GM21360 (cell line): ENCODE measurements around the gene CRACR2A.

Experiments used
- ATAC-seq: cut with Tn5 transposase; IDR thresholded peaks from one replicate; pipeline ENCODE4 v1.9.1; 2021; ENCODE audit warnings: mild to moderate bottlenecking, moderate library complexity; ENCODE audit not compliant: unreplicated experiment

The CRACR2A gene

DNA sequence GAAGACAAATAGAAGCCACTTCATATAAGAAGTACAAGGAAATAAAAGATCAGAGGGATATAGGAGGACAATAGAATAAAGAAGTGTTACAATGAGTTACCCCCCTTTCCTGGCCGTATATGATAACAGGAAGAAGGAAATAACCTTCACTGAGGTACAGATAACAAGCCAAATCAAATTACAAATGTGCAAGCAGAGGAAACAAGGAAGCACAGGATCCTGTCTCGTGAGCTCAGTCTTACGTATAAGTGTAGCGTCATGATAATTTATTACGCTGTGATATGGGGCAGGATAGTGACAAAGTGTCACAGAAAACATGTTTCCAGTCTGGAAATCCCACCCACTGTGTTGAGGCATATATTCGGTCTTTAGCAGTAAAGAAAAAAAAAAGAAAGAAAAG lies 26.5 kb downstream of the CRACR2A start:
- no peak for ATAC-seq

DNA sequence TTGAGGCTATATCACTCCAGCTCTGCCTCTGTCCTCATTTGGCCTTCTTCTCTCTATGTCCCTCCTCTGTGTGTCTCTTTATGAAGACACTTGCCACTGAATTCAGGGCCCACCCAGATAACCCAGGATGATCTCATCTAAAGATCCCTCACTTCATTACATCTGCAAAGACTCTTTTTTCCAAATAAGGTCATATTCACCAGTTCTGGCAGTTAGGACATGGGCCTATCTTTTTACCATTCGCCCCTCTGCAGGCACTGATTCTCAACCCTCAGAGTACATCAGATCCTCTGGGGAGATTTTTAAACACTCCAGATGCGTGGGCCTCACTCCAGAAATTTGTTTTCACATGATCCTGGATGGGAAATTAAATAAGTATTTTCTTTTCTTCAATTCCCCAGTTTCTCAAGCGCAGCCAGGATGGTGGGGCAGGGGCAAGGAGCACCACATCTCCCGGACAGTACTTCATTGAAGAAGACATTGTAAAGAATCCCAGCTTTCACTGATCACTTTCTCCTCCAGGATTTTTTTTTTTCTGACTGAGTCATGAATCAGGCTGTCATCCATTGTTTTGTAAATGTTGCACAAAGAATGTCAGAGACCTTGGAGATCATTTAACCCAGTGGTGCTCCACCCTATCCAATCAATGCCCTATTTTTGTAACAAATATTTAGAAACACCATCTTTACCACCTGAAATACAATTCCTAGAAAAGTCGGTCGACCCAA lies 27.4 kb downstream of the CRACR2A start:
- no peak for ATAC-seq

DNA sequence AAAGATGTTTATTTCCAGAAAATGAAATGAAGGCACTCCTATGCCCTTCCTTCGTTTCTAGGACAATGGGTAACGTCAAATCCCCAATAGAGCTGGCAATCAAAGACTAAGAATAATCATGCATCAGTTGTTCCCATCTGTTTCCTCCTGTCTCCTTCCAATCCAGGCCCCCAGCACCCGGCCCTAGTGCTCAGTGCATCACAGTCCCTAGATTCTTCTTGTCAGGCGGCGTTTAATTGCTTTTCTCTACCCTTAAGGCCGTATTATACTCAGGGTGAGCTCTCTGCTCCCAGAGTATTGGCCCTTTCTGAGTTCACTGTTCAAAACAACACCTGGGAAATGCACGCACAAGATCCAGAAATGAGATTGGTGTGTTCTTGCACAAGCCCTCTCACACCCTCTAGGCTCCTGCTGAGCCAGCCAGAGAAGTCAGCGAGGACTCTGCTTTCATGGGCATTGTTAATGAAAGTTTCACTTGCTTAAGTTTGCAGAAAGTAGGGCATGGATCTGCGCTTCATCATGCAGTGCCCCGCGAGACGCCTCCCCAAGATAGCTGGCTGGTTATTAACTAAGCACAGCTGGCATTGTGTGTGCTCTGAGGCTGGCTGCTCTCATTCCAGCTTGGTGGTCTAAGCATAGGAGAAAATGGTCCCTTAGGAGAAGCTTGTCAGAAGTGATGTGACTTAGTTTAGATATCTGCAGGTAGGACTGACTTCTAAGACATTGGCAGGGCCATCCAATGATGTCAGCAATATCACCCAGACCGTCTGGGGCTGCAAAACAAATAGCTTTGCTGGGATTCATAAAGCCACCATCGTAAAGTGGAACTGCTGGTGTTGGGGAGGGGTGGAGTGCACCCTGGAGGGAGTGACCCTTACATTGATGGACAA lies 28.7 kb downstream of the CRACR2A start:
- ATAC-seq, result no peak

DNA sequence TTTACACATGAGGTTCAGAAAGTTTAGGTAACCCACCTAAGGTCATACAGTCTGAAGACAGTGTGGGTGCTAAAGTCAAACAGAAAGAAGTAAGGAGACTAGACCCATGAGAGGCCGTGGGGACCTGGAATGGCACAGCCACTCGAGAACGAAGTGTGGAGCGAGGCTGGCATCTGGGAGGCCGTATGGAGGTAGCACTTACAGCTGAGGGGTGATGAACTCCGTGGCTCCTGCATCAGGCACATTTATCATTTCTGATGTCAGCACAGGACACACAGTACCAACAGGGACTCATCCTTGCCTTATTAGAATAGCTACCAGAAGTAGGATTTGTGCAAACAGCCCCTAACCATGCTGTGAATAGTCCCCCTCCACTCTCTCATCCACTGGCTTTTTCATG lies 30.5 kb downstream of the CRACR2A start:
- no peak for ATAC-seq

DNA sequence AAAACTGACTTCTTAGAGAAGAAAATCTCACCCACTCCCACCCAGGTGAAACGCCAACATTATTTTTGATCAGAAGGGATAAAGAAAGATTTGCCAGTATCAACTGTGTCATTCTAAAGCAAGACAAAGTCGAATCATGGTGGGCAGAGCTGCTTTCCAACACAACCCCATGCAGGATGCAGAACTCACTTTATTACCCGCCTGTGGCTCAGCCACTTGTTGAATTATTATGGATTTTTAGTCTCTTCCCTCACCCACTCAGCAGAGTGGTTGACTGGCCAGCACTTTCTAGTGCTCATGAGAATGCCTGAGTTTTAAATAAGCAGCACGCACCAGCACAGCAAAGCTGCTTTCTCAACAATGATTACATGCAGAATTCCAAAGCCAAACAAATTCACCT lies 32.1 kb downstream of the CRACR2A start:
- no peak for ATAC-seq

DNA sequence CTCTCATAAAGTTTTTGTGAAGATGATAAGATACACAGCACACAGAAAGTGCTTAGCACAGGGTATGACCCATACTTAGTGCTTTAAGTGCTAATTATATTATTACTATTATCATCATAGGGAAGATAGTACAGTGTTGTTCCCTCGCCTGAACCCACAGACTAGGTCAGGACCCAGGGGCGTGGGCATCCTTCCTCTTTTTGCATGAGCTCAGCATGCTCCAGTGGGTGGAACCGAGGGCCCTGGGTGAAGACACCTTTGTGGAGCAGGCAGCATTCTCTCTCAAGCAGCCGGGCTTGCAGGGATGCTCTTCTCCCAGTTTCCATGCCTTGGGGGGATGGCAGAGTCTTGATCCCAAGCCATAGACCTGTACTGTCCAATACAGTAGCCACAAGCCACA lies 34.8 kb downstream of the CRACR2A start:
- ATAC-seq, result no peak

DNA sequence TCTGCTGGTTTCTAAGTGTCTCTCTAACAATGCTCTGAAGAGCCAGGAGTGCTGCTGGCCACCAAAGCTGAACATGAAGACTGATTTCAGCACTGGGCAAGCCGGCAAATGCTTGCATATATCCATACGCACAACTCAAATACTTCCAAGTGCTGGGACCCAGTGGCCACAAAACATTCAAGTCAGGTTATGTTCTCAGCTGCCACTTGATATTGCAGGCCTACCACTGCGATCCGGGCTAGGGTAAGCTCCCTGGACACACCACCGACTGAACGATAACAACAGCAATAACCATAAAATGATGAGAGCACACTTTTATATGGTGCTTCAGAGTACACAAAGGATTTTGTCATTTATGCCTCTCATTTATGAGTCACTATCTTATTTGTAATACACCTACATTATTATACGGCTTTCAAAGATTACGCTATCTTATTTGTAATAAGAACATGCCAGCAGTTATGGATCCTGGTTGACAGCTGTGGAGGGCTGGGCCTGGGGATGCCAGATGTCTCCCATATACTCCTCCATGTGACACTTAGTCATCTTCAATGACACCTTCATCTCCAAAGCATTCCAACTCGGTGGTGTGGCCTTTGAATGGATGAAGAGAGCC lies 35.5 kb downstream of the CRACR2A start:
- ATAC-seq, result no peak

DNA sequence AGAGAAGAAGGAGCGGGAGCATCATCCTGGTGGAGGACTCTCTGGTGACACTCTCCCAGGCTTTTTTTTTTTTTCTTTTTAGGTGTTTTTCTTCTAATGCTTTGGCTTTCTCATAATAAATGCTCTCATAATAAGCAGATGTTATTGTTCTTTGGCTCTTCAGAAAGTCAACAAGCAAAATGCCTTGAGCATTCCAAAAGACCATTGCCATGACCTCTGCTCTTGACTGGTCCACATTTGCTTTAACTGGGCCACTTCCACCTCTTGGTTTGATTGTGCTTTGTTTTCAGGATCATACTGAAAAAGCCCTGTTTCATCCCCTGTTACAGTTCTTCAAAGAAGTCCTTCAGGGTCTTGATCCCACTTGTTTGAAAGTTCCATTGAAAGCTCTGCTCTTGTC lies 36.9 kb downstream of the CRACR2A start:
- ATAC-seq, result no peak

DNA sequence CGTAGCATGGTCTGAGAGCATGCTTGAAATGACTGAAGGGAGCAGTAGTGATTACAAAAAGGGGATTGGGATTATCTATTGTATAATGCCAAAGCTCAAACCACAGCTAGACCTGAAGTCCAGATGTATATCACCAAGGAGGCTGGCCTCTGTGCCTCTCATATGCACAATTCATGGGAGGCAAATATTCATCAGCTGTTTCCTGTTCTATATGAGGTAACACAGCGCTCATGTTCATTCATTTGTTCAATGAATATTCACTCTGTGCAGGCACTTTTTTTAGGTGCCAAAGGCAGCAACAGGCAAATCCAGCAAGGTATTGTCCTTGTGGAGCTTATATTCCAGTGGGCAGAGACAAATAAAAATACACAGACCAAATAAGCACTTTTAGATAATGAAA lies 39.0 kb downstream of the CRACR2A start:
- ATAC-seq, result no peak

DNA sequence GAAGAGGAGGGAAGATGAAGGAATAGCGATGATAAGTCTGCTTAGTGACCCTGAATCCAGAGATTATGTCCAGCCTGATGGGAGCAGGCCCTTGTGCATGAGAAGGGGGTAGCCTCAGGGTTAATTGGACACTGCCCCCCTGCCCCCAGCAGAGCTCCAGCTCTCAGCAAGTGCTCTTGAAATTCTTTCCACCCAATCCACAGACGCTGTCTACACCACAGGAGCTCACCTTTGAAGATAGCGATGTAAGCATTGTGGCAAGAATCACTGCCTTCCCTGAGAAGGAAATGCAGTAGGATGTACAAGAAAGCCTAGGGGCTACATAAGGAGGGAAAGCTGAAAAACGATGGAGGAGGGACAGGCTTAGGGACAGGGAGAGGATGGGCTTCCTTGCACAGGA lies 39.4 kb downstream of the CRACR2A start:
- no peak for ATAC-seq

DNA sequence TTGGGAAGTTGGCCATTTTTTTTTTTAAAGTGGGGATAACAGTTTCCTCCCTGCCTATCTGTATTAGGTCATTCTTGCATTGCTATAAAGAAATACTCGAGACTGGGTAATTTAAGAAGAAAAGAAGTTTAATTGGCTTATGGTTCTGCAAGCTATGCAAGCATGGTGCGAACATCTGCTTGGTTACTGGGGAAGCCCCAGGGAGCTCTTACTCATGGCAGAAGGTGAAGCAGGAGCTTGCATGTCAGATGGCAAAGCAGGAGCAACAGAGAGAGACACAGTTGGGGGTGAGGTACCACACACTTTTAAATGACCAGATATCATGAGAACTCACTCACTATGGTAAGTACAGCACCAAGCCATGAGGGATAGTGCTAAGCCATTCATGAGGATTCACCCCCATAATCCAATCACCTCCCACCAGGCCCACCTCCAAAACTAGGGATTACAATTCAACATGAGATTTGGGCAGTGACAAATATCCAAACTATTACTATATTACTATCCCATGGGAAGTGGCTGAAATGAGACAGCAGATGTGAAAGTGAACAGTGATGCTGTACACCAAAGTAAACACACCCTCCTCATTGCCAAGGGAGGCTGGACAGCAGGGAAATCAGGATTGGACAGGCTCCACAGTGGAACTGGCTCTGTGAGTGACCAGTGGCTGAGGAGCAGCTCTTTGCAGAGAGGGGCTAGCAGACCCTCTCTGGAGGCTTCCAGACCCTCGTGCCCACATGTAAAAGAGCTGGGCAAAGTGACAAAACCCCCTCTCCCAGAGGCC lies 40.5 kb downstream of the CRACR2A start:
- ATAC-seq, result no peak

DNA sequence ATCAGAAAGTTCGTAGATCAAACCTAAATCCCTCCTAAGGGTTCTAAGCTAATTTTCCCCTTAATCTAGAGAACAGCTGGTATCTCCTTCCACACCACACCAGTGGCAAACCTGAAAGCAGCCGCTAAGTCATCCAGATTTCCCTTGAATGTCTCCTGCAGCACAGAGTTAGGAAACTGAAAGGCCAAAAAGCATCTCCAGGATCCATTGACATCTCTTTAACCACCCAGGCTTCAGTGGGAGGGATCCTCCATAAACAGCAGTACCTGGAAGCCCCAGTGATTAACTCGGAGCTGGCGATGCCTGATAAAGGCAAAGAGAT lies 47.6 kb downstream of the CRACR2A start:
- no peak for ATAC-seq

DNA sequence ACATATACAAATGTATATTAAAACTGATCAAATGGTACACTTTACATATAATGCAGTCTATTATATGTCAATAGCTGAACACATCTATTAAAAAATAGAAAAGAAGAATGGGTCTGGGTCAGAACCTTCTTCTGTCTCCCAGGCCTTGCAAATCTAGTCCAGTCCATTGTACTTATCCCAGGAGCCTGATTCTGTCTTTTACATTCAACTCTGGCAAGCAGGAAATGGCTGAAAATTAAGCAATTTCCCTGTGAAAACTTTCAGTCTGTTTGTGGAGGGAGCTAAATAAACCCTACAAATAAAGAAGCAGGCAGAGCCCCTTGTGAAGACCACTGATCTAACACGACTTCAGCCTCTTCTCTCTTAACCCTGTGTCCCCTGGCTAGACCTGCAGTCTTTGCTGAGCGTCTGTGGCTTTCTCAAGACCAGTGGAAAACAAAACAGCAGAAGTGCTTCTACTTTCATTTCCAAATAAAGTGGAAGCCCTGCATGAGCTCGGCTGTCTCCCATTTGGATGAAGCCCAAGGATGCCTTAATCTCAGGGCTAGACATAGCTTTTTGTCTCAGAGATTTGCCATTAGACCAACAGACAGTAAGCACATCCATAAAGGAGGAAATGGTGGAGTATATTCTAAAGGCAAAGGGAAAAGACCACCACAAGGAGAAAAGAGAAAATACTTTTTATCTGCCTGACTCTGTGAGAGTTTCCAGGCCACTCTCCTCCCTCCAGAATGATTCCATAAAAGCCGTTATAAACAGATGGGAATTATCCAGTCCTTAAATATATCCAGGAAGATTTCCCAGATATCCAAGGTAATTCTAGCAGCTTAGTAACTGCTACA lies 48.2 kb downstream of the CRACR2A start:
- no peak for ATAC-seq

DNA sequence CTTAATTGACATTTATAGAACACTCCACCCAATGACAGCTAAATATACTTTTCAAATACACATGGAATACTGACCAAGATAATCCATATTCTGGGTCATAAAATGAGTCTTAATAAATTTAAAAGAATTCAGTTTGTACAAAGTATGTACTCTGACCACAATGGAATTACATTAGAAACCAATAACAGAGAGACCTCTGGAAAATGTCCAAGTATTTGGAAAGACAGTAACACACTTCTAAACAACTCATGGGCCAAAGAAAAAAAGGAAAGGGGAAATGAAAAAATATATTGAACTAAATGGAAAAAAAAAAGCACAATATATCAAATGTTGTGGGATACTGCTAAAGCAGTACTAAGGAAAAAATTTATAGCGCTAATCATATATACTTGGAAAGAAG lies 52.0 kb downstream of the CRACR2A start:
- no peak for ATAC-seq

DNA sequence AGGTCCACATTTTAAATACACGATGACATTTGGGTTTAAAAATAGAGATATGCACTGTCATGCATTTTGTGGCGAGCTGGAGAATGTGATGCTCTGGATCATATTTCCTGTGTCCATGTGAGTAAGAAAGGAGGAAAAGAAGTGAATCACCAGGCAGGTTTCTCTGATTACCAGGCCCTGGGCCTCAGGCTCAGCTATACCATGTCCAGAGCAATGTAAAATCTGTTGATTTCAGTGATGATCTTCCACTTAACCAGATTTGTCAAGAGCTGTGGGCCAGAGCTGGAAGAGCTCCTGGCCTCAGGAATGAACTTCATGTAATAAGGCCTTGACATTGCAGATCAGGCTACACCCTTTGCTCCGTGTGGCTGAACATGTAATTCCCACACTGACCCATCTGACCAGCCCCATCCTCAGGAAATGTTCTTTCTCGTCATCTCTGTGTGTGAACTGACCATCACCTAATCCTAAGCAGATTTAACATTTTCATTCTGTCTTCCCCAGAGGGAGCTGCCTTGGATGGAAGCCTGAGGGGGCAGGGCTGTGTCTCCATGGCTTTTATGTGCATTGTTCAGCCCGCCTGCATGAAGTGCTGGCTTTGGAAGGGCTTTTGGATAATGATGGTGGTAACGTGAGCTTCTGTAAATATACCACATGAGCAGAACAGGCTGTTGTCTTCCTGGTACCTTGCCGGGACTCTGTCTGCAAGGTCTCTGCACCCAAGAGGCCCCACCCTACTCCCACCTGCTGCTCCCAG lies 54.5 kb downstream of the CRACR2A start:
- no peak for ATAC-seq

DNA sequence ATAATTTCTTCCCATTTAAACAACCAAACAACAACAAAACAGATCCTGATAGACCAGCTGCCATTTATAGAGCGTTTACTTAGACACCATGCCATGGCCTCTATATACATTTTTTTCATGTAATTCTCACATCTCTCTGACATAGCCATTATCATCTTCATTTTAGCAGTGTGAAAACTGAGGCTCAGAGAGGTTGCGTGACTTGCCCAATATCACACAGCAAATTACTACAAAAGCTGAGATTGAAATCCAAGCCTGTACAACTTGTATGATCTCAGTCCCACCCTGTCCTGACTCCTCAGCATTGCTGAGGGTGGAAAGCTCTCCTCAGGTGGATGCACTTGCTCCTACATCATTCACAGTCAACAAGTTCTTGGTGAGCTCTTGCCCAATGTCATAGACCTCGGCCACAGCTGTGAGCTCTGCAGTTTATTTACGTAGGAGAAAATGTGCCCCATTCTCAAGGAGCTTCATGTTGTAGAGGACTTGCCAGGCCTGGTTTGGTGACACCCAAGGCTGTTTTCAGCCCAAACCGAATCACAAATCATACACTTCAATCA lies 55.5 kb downstream of the CRACR2A start:
- no peak for ATAC-seq

DNA sequence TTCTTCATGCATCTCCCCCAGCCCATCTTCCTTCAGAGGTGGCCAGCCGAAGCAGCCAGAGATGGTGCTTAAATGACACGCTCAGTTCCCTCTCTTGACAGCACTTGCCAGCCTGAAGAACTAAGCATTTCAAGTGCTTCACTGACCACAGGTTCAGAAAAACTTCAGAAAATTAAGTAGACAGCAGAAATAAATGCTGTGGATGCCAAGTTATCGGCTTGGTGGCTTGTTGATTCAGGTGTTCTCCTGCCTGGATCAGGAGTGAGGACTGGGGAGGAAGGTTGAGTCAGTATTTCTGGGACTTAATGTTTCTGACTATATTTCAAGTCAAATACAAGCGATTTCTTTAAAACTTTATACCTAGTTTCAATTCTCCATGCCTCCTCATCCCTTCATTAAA lies 58.2 kb downstream of the CRACR2A start:
- ATAC-seq, result no peak

DNA sequence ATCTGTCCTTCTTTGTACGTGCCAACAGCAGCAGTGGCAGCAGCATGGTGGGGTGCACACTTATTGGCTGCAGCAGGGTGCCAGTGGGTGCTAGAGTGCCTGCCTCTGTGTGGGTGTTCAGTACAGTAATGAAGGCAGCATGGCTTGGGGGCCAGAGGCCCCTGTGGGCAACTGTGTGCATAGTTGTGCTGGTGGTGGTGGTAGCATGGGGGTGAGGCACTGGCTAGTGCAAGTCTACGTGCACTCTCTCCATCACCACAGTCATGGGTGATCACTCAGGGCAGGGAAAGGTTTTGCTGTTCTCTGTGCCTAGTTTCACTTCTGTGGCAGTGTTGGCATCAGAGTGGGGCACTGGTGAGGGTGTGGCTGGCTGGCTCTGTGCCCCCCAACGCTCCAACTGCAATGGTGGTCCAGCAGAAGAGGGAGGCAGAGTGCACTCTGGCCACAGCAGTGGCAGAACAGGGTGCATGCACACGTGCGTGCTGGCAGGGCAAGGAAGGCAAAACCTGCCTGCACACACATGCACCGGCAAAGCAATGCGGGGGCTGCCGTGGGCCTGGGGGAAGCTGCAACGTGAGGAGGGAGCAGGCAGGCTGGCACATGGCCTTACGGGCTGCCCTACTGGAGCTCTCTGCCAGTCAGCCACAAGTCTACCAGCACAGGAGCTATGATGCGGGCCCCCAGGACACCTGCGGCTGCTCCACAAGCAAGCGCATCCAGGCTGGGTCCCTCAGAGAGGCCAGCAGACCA lies 60.1 kb downstream of the CRACR2A start:
- ATAC-seq, result no peak

DNA sequence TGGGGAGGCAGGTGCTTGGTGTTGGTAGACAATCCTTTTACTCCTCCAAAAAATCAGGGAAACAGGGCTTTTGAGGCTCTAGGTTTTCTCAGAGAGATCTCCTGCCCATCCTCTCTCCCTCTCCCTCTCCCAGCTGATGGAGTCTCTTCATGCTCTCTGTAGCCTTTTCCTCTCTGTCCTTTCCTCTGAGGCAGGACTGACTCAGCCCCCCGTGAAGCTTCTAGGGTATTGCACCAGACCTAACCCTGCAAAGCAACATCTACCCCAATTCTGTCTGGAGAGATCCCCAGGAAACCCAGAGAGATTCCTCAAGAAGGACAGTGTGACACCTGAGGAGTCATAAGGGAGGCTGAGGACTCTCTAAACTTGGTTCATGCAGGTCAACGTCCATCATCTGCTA lies 66.4 kb downstream of the CRACR2A start:
- ATAC-seq, result no peak
